Calu3 (cell line): Measurements from ENCODE around the gene PRRT1B. TPM values are rescaled to one million over a fixed set of nuclear protein-coding genes. Genes with fewer than 3 reads are reported as not detected.

Experiments
- BruUV-seq: library from RNA; stranded (reverse); fragments of 400-500 nt; replicated peaks from 2 replicates; lab custom pipeline; 2021; lab: Mats Ljungman, UMichigan
- CTCF ChIA-PET: fragments of 300-600 bp; sonication (Branson Sonifier 250); formaldehyde crosslinking; loops from one replicate; lab custom pipeline; 2022; ENCODE audit warnings: antibody characterized with exemption; lab: Charles Lee
- DNase-seq: peaks from one replicate; pipeline ENCODE4 v3.0.0; 2022
- H3K27ac Mint-ChIP-seq: one replicate; pipeline ENCODE4 v1.8.0; 2022; ENCODE audit warnings: mixed read lengths; ENCODE audit not compliant: unreplicated experiment
- H3K27me3 Mint-ChIP-seq: one replicate; pipeline ENCODE4 v1.8.0; 2022; ENCODE audit warnings: mixed read lengths; ENCODE audit not compliant: unreplicated experiment
- H3K36me3 Mint-ChIP-seq: one replicate; pipeline ENCODE4 v1.8.0; 2022; ENCODE audit warnings: mild to moderate bottlenecking, moderate library complexity, mixed read lengths; ENCODE audit not compliant: insufficient read depth, unreplicated experiment
- H3K4me1 Mint-ChIP-seq: one replicate; pipeline ENCODE4 v1.8.0; 2022; ENCODE audit warnings: mild to moderate bottlenecking, low read depth, mixed read lengths; ENCODE audit not compliant: unreplicated experiment
- H3K4me3 Mint-ChIP-seq: one replicate; pipeline ENCODE4 v1.8.0; 2022; ENCODE audit warnings: mild to moderate bottlenecking, low read depth, moderate library complexity, mixed read lengths; ENCODE audit not compliant: unreplicated experiment
- H3K9me3 Mint-ChIP-seq: one replicate; pipeline ENCODE4 v1.8.0; 2022; ENCODE audit warnings: low read depth, mixed read lengths; ENCODE audit not compliant: unreplicated experiment
- CTCF ChIP-seq: fragments of 200-600 bp; IDR thresholded peaks from one replicate; pipeline ENCODE4 v1.8.0; 2022; ENCODE audit warnings: antibody characterized with exemption; ENCODE audit not compliant: unreplicated experiment
- intact Hi-C: fragments of 100-400 bp; cut with micrococcal nuclease; formaldehyde crosslinking; loops from one replicate; pipeline ENCODE4 v1.10.0; 2022; ENCODE audit not compliant: unreplicated experiment
- total RNA-seq: library from RNA; stranded (reverse); gene quantifications from 2 replicates; pipeline ENCODE4 v1.2.3, GENCODE V29; 2022

Gene PRRT1B
- total RNA-seq, 1 experiment from 2014 or later: not detected

GRCh38 chr9:131500377-131500776 is 44.9 kb upstream of the PRRT1B start:
- DNase-seq: no peak
- no peak overlapping the region for H3K4me3 Mint-ChIP-seq
- no peaks in the 10 kb centered on the region for H3K27me3 Mint-ChIP-seq
- no peak for TF ChIP-seq CTCF
- intact Hi-C loops: no loop called here
- peaks cover 43% of the 10 kb centered on the region for H3K36me3 Mint-ChIP-seq
- CTCF ChIA-PET: no interaction called here
- H3K9me3 Mint-ChIP-seq: no peaks in the 10 kb centered on the region
- BruUV-seq: no TSS peak
- peaks cover 17% of the 10 kb centered on the region for H3K4me1 Mint-ChIP-seq
- H3K27ac Mint-ChIP-seq: no peak overlapping the region

- CTCF ChIA-PET: no interaction called here
- intact Hi-C loops: no loop called here
- no peak overlapping the region for H3K4me3 Mint-ChIP-seq
- no peak for DNase-seq
- peaks cover 43% of the 10 kb centered on the region for H3K36me3 Mint-ChIP-seq
- H3K4me1 Mint-ChIP-seq: peaks cover 17% of the 10 kb centered on the region
- H3K27ac Mint-ChIP-seq: no peak overlapping the region
- no TSS peak for BruUV-seq
- TF ChIP-seq CTCF: no peak
- no peaks in the 10 kb centered on the region for H3K9me3 Mint-ChIP-seq
- H3K27me3 Mint-ChIP-seq: no peaks in the 10 kb centered on the region
Measured at GRCh38 chr9:131500939-131501541, 44.3 kb upstream of the PRRT1B start.

GRCh38 chr9:131502781-131503625 is 42.3 kb upstream of the PRRT1B start, which contains the start of gene POMT1:
Gene POMT1, plus strand, starts transcription at chr9:131502918. Its CDS starts 1,301 bp downstream, at chr9:131504219.
- Mint-ChIP-seq H3K4me3 (peak within 1 kb of the TSS; percentile 94), H3K27me3 (no peaks in the 10 kb centered on the region), H3K36me3 (peaks cover 33% of the 10 kb centered on the region), H3K4me1 (peaks cover 17% of the 10 kb centered on the region), H3K9me3 (no peaks in the 10 kb centered on the region), H3K27ac (peak within 1 kb of the TSS; percentile 14)
- intact Hi-C loops: no loop called here
- CTCF ChIA-PET: no interaction called here
- peak; percentile 77 for DNase-seq
- TF ChIP-seq CTCF: no peak
- no TSS peak for BruUV-seq

- CTCF ChIA-PET: no interaction called here
- peak overlapping the region; percentile 94 for H3K4me3 Mint-ChIP-seq
- H3K27me3 Mint-ChIP-seq: no peaks in the 10 kb centered on the region
- no peak for TF ChIP-seq CTCF
- peak overlapping the region; percentile 14 for H3K27ac Mint-ChIP-seq
- intact Hi-C loops: no loop called here
- no TSS peak for BruUV-seq
- no peaks in the 10 kb centered on the region for H3K9me3 Mint-ChIP-seq
- peaks cover 17% of the 10 kb centered on the region for H3K4me1 Mint-ChIP-seq
- peak; percentile 4 for DNase-seq
- H3K36me3 Mint-ChIP-seq: peaks cover 29% of the 10 kb centered on the region
Measured at GRCh38 chr9:131503626-131504465, 41.5 kb upstream of the PRRT1B start.
